ENCODE data around the gene MAP3K14. TPM values are rescaled to one million over a fixed set of nuclear protein-coding genes. Genes with fewer than 3 reads are reported as not detected.
A peak's percentile ranks its signal among the peaks of the same experiment; 100 is the strongest.

MAP3K14 gene
- total and polyA plus RNA-seq, 9 donors = 2.4 to 19.8 (median 10.7) TPM

DNA sequence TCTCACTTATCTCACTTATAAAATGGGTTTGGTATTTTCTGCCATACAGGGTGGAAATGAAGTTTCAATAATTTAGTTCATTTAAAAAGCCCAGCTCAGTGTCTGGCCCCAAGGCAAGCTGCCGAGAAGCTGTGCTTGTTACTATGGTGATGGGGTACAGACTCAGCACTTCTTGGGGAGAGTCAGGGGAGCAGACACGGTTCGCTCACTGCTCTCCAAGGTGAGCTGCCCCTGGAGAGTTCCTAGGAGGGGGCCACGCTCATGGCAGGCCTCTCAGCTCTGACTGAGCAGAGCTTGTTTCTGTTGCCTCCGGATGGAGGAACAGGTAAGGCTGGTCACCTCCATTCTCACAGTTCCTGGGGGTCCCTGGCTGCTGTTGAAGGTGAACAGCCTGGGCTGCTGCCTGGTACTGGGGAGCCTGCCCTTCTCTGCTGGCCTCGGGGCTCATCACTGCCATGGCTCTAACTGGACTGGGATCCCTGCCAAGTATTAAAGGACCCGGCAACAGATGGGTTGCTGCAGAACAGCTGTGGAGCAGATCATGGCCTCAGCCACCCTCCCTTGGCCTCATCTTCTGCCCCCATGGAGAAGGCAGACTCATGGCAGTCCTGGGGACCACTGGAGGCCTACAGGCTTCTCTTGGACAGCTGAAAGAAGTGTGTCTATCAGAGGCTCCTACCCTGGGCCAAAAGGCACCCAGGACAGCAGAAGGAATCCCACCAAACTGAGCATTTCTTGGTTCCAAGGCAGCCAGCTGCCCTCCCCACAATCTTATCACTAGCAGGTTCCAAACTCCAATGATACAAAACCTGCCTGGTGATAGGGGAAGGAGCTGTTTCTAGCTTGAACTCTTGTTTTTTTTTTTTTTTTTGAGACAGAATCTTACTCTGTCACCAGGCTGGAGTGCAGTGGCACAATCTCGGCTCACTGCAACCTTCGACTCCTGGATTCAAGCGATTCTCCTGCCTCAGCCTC lies 29.0 kb downstream of the MAP3K14 start:
- TF ChIP-seq POLR2A (IDR thresholded peaks at IDR 0.05) (no peak), EP300 (IDR thresholded peaks at IDR 0.05) (no peak)
- TF ChIP-seq, protein P1, sequence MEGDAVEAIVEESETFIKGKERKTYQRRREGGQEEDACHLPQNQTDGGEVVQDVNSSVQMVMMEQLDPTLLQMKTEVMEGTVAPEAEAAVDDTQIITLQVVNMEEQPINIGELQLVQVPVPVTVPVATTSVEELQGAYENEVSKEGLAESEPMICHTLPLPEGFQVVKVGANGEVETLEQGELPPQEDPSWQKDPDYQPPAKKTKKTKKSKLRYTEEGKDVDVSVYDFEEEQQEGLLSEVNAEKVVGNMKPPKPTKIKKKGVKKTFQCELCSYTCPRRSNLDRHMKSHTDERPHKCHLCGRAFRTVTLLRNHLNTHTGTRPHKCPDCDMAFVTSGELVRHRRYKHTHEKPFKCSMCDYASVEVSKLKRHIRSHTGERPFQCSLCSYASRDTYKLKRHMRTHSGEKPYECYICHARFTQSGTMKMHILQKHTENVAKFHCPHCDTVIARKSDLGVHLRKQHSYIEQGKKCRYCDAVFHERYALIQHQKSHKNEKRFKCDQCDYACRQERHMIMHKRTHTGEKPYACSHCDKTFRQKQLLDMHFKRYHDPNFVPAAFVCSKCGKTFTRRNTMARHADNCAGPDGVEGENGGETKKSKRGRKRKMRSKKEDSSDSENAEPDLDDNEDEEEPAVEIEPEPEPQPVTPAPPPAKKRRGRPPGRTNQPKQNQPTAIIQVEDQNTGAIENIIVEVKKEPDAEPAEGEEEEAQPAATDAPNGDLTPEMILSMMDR (IDR thresholded peaks at IDR 0.05) = no peak
- 72 to 74% (median 72%) methylated on average over 10 of the region's 10 CpGs for whole genome bisulfite sequencing, 3 donors
- Histone ChIP-seq H3K27me3 (no peaks in the 10 kb centered on the region), H3K27ac (no peak overlapping the region), H3K4me1 (ENCODE audit: insufficient read depth) (peaks cover 28% of the 10 kb centered on the region), H3K4me3 (no peak overlapping the region), H3K9me3 (no peaks in the 10 kb centered on the region), H3K36me3 (no peaks in the 10 kb centered on the region)
- intact Hi-C loops (cut with DNase I) = no loop called here
- no peak for DNase-seq

DNA sequence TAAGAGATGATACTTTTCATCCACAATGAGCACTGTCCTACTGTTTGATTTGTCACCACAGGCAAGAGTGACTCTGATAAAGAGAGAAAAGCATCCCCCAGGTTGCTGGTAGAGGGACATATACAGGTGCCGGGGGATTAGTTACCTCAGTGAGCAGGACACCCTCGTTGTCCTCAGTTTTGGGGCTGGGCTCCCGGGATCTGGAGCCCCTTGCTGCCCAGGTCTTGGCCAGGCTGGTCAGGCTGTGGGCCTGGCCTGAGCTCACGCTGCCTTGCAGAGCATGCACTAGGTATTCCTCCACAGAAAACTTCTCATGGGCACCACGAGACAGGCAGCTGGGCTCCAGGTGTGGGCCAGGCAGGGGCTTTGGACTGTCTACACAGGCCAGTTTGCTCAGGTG lies 30.5 kb downstream of the MAP3K14 start:
- Histone ChIP-seq H3K9me3 (no peaks in the 10 kb centered on the region), H3K4me1 (ENCODE audit: insufficient read depth) (peaks cover 16% of the 10 kb centered on the region), H3K4me3 (no peak overlapping the region), H3K36me3 (no peaks in the 10 kb centered on the region), H3K27ac (no peak overlapping the region), H3K27me3 (no peaks in the 10 kb centered on the region)
- no peak for DNase-seq
- no peak for TF ChIP-seq POLR2A (IDR thresholded peaks at IDR 0.05)
- no peak for TF ChIP-seq EP300 (IDR thresholded peaks at IDR 0.05)
- TF ChIP-seq, protein P1 (IDR thresholded peaks at IDR 0.05) = no peak
- intact Hi-C loops (cut with DNase I) = no loop called here
- WGBS, 3 donors = 91 to 96% (median 93%) methylated on average over 5 of the region's 5 CpGs

DNA sequence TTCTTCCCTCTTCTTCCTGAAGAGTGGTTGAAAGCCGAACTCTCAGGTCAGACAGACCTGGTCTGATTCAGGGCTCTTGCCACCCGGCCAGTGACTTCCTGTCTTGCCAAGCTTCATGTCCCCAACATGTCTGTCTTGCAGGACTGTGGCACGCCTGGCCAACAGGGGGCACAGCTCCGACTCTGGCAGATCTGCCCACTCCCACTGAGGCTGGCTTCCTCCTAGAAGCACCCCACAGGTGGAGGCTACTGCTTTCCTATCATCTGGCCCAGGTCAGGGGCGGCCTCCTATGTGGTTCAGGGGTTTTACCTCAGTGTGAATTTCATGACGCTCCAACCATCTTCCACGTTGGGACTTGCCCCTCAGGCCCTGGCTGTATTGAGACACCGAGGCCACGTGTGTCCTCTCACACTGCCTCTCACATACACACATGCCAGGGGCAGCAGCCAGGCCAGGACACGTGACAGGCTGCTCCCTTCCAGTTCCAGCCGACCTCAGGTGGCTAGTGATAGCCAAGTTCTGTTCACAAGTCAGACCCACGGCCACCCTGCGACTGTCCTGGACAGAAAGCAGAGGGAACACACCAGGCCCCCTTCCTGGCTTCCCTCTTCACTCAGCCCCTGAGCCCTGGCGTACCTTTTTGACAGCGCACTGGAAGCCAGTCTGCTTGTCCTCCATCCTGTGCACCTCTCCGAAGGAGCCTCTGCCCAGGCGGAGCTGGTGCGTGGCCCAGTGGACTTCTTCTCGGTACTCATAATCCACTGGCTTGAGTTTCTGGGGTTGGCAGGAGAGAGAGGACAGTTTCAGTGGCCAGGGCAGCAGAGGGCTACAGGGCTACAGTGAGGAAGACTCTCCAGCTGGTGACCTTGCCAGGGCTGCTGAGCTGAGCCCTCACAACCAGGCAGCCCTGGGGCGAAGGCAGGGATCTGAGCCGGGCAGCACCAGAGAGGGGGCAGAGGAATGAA lies 32.4 kb downstream of the MAP3K14 start:
- no peak overlapping the region for H3K4me3 ChIP-seq
- DNase-seq = no peak
- no peaks in the 10 kb centered on the region for H3K36me3 ChIP-seq
- WGBS, 3 donors = 86 to 90% (median 87%) methylated on average over 21 of the region's 21 CpGs
- intact Hi-C loops (cut with DNase I) = no loop called here
- H3K9me3 ChIP-seq = no peaks in the 10 kb centered on the region
- TF ChIP-seq EP300 (IDR thresholded peaks at IDR 0.05) = no peak
- no peak for TF ChIP-seq POLR2A (IDR thresholded peaks at IDR 0.05)
- TF ChIP-seq, protein P1 (IDR thresholded peaks at IDR 0.05) = no peak
- H3K4me1 ChIP-seq (ENCODE audit: insufficient read depth) = peaks cover 9% of the 10 kb centered on the region
- H3K27ac ChIP-seq = no peak overlapping the region
- no peaks in the 10 kb centered on the region for H3K27me3 ChIP-seq

DNA sequence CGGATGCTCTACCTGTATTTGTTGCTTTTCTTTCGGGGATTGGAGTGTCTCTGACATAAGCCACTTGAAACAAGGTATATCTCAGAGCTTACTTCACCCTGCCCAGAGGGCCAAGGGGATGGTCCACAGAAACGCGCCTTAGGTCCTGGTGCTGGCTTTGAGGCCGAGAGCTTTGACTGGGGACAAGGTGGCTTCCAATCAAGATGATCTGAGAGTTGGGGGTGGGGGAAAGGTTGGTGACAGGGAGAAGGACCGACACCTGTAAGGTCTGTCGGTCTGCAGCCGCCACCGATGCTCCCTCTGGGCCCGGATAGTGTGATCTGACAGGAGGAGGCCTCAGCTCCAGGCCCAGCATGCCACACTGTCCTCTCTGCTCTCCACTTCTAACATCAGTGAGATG lies 33.1 kb downstream of the MAP3K14 start:
- no peaks in the 10 kb centered on the region for H3K9me3 ChIP-seq
- WGBS, 3 donors = 85 to 93% (median 86%) methylated on average over 10 of the region's 10 CpGs
- H3K27me3 ChIP-seq = no peaks in the 10 kb centered on the region
- TF ChIP-seq EP300 (IDR thresholded peaks at IDR 0.05) = no peak
- peak overlapping the region in 1 of 2 donors; percentile 4 for H3K27ac ChIP-seq
- H3K4me1 ChIP-seq (ENCODE audit: insufficient read depth) = peaks cover 10% of the 10 kb centered on the region
- intact Hi-C loops (cut with DNase I) = no loop called here
- no peaks in the 10 kb centered on the region for H3K36me3 ChIP-seq
- DNase-seq = no peak
- H3K4me3 ChIP-seq = no peak overlapping the region

Data from ovary (tissue), 9 donors.